Gastroesophageal sphincter (tissue), 3 donors: ENCODE results near the gene CACNA2D3.

ENCODE experiments used
- POLR2A ChIP-seq, 2 donors: fragments of 450-650 bp; IDR thresholded peaks; one replicate each; pipeline ENCODE4 v1.6.1; 2017; ENCODE audit warnings: antibody characterized with exemption in 2 of 2, mild to moderate bottlenecking in 2 of 2, moderate library complexity in 1 of 2
- TF ChIP-seq, protein P1 (sequence below), 4 experiments: fragments of 200-600 bp in 2 of 4; fragments of 450-650 bp in 2 of 4; sonication (generic) in 1 of 4; IDR thresholded peaks; one replicate each; pipeline ENCODE4 v1.5.1; 2017 to 2019; ENCODE audit warnings: antibody characterized with exemption in 4 of 4, mild to moderate bottlenecking in 2 of 4, moderate library complexity in 2 of 4

DNA sequence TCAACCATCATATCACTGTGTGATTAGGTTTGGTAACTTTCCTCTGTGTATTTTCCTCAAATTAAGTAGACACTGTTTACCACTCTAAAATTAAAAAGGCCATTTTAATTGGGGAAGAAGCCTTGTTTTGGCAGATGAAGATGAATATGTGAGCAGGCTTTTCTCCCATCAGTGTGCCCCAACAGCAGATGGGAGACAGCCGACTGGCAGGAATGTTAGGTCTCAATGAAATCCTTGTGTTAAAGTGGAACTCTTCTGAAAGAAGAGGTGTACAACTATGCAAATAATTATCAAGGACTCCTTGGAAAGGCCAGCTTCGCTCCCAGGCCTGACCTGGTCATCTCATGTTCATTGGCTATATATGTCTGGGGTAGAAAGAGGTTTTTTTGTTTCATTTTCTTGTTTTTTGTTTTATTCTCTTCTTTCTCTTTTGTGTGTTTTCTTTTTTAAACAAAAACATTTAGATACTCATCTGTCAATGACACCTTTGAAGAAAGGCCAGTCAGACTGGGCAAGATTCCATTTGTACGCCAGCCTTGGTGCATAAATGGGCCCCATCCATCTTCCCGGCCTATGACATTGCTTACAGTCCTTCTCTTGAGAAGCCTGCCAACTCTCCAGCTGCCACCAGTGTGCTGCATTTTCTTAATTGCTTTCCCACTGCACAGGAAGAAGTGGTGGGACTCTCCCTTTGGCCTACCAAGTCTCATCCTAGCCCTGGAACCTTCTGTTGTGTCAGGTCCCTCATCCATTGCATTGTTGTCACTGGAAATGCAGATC lies 779.7 kb downstream of the CACNA2D3 start:
- TF ChIP-seq POLR2A (IDR thresholded peaks at IDR 0.05), result no peak
- TF ChIP-seq, protein P1, sequence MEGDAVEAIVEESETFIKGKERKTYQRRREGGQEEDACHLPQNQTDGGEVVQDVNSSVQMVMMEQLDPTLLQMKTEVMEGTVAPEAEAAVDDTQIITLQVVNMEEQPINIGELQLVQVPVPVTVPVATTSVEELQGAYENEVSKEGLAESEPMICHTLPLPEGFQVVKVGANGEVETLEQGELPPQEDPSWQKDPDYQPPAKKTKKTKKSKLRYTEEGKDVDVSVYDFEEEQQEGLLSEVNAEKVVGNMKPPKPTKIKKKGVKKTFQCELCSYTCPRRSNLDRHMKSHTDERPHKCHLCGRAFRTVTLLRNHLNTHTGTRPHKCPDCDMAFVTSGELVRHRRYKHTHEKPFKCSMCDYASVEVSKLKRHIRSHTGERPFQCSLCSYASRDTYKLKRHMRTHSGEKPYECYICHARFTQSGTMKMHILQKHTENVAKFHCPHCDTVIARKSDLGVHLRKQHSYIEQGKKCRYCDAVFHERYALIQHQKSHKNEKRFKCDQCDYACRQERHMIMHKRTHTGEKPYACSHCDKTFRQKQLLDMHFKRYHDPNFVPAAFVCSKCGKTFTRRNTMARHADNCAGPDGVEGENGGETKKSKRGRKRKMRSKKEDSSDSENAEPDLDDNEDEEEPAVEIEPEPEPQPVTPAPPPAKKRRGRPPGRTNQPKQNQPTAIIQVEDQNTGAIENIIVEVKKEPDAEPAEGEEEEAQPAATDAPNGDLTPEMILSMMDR (IDR thresholded peaks at IDR 0.05), result no peak
